Activated naive CD4-positive, alpha-beta T cell treated with anti-CD3 and anti-CD28 coated beads, Interleukin-2, amount 50 U/mL, for 24 hours (primary cell): ENCODE results near the gene NRCAM.

Experiments
- H3K27ac Mint-ChIP-seq: one replicate; pipeline ENCODE4 v1.8.0; 2021; ENCODE audit warnings: mild to moderate bottlenecking, mixed read lengths
- H3K27me3 Mint-ChIP-seq: one replicate; pipeline ENCODE4 v1.8.0; 2021; ENCODE audit warnings: mixed read lengths
- H3K36me3 Mint-ChIP-seq: one replicate; pipeline ENCODE4 v1.8.0; 2021; ENCODE audit warnings: mixed read lengths
- H3K4me1 Mint-ChIP-seq: one replicate; pipeline ENCODE4 v1.8.0; 2021; ENCODE audit warnings: mixed read lengths
- H3K4me3 Mint-ChIP-seq: one replicate; pipeline ENCODE4 v1.8.0; 2021; ENCODE audit warnings: mild to moderate bottlenecking, mixed read lengths
- H3K9me3 Mint-ChIP-seq: one replicate; pipeline ENCODE4 v1.8.0; 2021; ENCODE audit warnings: mixed read lengths

Gene NRCAM

DNA sequence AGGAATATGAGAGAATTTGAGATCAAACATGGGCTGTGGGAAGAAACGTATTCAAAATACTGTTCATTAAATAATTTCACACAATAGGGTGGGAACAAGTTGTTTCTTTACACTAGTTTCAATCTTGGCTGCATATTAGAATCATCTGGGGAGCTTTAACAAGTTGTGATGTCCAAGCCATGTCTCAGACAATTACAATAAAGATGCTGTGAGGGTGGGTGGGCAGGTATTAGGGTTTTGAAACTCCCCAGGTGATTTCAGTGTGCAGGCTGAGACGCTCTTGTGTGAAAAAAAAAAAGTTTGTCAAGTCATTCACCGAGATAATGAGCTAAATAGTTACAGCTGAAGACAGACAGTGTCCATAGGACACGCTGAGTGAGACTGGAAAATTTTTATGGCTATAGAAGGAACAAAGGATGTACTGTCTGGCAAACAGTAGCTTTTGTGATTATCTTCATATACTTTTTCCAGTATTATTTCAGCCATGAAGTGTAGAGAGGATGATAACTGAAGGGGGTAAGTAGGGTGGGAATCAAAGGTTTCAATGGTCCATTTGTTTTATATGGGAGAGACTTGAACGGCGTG, 313.5 kb downstream of the NRCAM start:
- H3K4me3 Mint-ChIP-seq, result no peak overlapping the region

DNA sequence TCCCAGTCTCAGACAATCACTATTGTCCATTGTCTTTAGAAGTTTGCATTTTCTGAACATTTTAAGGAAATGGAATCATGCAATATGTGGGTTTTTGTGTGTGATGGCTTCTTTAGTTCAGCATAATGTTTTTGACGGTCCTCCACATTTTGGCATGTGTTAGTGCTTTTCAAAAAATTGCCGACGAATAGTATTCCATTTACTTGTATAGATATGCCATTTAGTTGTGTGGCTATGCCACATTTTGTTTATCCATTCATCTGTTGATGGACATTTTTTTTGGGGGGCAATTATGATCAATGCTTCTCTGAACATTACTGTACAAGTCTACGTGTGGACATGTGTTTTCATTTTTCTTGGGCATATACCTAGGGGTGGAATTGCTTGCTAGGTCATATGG, 314.1 kb downstream of the NRCAM start:
- Mint-ChIP-seq H3K4me3 (no peak overlapping the region), H3K9me3 (no peaks in the 10 kb centered on the region), H3K36me3 (no peaks in the 10 kb centered on the region), H3K27ac (no peak overlapping the region), H3K4me1 (no peaks in the 10 kb centered on the region), H3K27me3 (no peaks in the 10 kb centered on the region)

More for the DNA sequence above, 313.5 kb downstream of the NRCAM start:
- no peaks in the 10 kb centered on the region for H3K27me3 Mint-ChIP-seq
- no peaks in the 10 kb centered on the region for H3K36me3 Mint-ChIP-seq
- no peaks in the 10 kb centered on the region for H3K9me3 Mint-ChIP-seq
- H3K27ac Mint-ChIP-seq, result no peak overlapping the region
- no peaks in the 10 kb centered on the region for H3K4me1 Mint-ChIP-seq

DNA sequence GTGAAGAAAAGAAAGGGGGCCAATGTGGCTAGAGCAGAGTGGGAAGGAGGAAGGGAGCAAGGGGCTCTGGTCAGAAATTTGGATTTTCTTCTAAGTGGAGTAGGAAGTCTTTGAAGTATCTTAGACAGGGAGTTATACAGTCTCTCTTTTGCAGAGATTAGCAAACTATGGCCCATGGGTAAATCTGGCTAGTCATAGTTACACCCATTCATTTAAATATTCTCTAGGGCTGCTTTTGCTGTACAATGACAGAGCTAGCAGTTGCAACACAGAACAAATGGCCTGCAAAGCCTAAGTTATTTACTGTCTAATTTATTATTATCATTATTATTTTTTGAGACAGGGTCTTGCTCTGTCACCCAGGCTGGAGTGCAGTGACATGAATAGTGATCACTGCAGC, 315.6 kb downstream of the NRCAM start:
- Mint-ChIP-seq H3K9me3 (no peaks in the 10 kb centered on the region), H3K36me3 (no peaks in the 10 kb centered on the region), H3K4me3 (no peak overlapping the region), H3K27me3 (no peaks in the 10 kb centered on the region), H3K4me1 (peaks cover 9% of the 10 kb centered on the region), H3K27ac (no peak overlapping the region)

DNA sequence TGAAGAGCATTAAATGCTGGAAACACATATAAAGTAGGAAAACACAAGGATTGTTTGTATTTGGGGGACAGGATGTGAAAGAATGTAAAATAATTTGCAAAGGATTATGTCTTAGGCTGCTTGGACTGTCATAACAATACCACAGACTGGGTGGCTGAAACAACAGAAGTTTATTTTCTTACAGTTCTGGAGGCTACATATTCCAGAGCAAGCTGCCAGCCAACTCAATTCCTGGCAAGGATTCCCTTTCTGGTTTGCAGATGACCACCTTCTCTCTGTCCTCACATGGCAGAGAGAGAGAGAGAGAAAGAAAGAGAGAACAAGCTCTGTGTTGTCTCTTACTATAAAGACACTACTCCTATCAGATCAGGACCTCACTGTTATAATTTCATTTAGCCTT, 317.3 kb downstream of the NRCAM start:
- Mint-ChIP-seq H3K9me3 (no peaks in the 10 kb centered on the region), H3K36me3 (no peaks in the 10 kb centered on the region), H3K4me3 (no peak overlapping the region), H3K4me1 (peaks cover 17% of the 10 kb centered on the region), H3K27ac (no peak overlapping the region), H3K27me3 (no peaks in the 10 kb centered on the region)

DNA sequence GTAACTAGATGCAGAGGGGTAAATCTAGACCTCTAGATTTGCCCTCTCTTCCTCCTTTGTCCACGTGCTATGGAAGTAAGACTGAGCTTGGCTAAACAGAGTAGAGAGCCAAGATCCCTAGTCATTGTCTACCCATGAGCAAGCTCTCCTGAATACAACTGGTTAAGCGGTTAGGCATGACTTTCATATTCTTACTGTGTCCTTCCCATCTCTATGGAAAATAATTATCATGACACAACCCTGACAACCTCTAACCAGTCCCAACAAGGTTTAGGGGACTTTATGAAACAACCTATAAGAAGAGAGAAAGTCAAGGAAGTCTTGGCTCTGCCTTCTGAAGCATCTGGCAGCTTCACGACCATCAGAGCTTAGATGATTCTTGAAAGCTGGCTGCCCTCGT, 318.2 kb downstream of the NRCAM start:
- peaks cover 17% of the 10 kb centered on the region for H3K4me1 Mint-ChIP-seq
- no peaks in the 10 kb centered on the region for H3K9me3 Mint-ChIP-seq
- H3K27ac Mint-ChIP-seq, result no peak overlapping the region
- no peaks in the 10 kb centered on the region for H3K27me3 Mint-ChIP-seq
- no peaks in the 10 kb centered on the region for H3K36me3 Mint-ChIP-seq
- no peak overlapping the region for H3K4me3 Mint-ChIP-seq

DNA sequence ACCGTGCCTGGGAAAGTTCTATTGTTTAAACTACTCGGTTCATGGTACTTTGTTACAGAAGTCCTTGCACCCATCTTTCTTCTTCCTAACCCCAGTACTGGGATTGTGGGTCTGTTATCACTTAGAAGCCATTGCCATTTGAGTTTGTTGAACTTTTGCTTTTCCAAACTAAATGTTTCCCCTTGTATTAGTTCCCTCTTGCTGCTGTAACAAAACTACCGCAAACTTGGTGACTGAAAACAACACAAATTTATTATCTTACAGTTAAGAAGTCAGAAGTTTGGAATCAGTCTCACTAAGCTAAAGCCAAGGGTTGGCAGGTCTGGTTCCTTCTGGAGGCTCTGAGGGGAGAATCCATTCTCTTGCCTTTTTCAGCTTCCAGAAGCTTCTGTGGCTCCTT, 319.2 kb downstream of the NRCAM start:
- Mint-ChIP-seq H3K4me3 (no peak overlapping the region), H3K27ac (no peak overlapping the region), H3K9me3 (no peaks in the 10 kb centered on the region), H3K27me3 (no peaks in the 10 kb centered on the region), H3K36me3 (no peaks in the 10 kb centered on the region), H3K4me1 (peaks cover 17% of the 10 kb centered on the region)

DNA sequence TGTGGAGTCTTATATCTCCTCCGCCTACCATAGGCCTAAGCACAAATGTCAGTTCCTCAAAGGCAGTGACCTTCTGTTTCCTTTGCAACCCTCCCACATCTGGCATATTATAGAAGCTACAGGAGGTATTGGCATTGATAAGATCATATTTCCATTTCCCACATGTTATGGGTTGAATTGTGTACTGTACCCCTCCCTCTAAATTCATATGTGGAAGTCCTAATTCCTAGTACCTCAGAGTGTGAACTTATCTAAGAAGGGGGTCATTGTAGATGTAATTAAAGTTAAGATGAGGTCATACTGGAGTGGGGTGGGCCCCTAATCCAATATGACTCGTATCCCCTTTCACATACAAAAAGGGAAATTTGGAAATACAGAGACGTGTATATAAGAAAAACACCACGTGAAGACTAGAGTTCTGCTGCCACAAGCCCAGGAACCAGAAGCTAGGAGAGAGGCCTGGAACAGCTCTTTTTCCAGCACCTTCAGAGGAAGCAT, 320.0 kb downstream of the NRCAM start:
- H3K9me3 Mint-ChIP-seq, result no peaks in the 10 kb centered on the region
- H3K36me3 Mint-ChIP-seq, result no peaks in the 10 kb centered on the region
- H3K27me3 Mint-ChIP-seq, result no peaks in the 10 kb centered on the region
- no peak overlapping the region for H3K27ac Mint-ChIP-seq
- no peak overlapping the region for H3K4me3 Mint-ChIP-seq
- H3K4me1 Mint-ChIP-seq, result peaks cover 17% of the 10 kb centered on the region

DNA sequence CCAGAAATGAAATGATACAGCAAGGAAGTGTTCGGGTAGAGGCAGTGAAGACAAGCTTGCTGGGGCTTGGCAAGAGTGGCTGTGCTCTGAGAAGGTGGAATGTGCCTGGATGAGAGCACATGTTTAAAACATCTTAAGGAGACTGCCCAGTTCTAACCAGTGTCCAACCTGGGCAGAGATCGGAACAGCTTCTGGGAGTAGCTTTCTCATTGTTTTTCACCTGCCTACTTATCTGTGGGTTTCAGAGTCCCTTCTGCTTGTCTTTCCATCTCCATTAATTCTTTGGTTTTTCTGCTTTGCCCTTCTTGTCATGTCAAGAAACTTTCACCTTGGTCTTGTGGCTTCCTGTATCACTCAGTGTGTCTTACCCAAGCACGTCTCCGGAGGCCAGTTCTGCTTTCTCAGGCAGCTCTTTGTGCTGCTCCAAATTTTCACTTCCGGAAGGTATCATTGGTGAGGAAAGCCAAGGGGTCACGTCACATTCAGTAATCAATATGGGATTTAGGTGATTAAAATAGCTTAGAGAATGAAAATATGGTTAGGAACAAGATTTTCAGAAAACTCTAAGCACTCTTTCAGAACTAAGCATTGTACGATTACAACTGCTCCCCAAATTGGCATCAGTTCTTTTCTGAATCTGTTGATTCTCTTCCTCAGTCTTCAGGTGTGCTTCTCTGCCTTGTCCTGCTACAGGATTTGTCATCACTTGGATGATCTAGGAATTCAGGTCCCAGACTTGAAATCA, 320.6 kb downstream of the NRCAM start:
- Mint-ChIP-seq H3K36me3 (no peaks in the 10 kb centered on the region), H3K9me3 (no peaks in the 10 kb centered on the region), H3K4me1 (peaks cover 17% of the 10 kb centered on the region), H3K4me3 (no peak overlapping the region), H3K27ac (peak overlapping the region; percentile 39), H3K27me3 (no peaks in the 10 kb centered on the region)

DNA sequence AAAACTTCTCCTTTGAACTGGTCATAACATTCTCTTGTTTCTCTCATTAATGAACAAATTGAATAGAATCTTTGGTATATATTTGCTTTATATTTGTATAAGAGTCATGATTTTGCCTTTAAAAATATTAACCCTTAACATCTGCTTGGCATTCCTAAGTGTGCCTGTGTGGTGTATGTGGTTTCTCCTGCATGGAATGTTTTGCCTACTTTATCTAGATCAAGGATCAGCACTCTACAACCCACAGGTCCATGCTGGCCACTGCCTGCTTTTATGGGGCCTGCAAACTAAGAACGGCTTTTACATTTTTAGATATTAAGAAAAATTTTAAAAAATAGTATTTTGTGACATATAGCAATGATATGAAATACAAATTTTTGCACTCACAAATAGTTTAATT, 321.8 kb downstream of the NRCAM start:
- Mint-ChIP-seq H3K36me3 (no peaks in the 10 kb centered on the region), H3K4me3 (no peak overlapping the region), H3K27me3 (no peaks in the 10 kb centered on the region), H3K4me1 (peaks cover 17% of the 10 kb centered on the region), H3K9me3 (no peaks in the 10 kb centered on the region), H3K27ac (no peak overlapping the region)

DNA sequence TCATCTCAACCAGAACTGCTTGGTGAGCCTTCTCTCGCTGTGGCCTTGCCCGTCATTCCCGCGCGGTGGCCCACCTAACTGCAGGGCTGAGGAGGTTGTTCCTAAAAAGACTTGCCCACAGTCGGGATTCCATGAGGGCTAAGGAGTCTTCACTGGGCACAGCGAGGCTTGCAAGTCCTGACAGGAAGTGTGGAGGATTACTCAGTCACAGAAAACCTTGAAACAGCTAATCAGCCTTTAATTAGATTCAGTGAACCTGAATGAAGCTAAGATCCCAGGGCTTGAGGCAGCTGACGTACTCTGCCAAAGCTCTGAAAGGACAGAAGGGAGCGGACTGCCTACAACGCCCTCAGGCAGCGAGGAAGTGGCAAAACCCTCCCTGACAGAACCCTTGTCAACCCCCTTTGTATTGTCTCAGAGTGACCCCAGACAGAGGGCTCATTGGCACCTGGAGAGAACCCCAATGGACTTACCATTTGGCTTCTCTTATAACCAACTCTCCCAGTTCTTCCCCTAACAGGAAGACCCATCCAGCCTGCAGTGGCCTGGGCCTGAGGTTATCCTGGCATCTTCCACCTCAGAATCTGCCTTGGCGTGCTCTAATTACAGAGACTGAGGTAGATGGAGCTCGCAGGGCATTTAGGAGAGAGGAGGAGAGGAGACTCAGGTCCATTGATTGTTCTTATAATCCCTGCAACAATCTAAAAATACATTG, 323.5 kb downstream of the NRCAM start:
- Mint-ChIP-seq H3K27ac (no peak overlapping the region), H3K27me3 (no peaks in the 10 kb centered on the region), H3K4me1 (peaks cover 17% of the 10 kb centered on the region), H3K36me3 (no peaks in the 10 kb centered on the region), H3K9me3 (no peaks in the 10 kb centered on the region), H3K4me3 (no peak overlapping the region)

DNA sequence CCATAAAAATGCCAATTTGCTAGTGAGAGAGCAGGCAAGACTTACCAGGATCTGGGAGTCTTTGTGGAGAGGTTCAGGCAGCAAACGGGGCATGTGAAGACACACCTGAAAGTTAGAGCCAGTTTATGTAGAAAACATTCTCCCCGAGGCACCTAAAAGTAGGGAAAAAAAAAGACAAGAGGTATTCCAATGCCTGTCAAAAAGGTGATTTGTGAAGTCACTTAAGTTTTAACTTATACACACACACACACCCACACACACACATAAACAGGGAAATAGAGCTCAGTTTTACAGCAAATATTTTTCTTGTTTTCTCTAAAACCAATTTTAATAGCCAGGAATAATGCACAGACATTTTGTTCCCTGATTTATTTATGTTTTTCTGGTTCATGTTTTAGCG, 326.0 kb downstream of the NRCAM start, which contains the start of gene LAMB4:
LAMB4 (minus strand) TSS at position 101 of the 400 bp plus-strand sequence. CDS start 7,197 bp downstream, outside the sequence.
- no peaks in the 10 kb centered on the region for H3K36me3 Mint-ChIP-seq
- no peaks in the 10 kb centered on the region for H3K9me3 Mint-ChIP-seq
- H3K4me3 Mint-ChIP-seq, result no peak within 1 kb of the TSS
- H3K4me1 Mint-ChIP-seq, result peaks cover 4% of the 10 kb centered on the region
- no peak within 1 kb of the TSS for H3K27ac Mint-ChIP-seq
- no peaks in the 10 kb centered on the region for H3K27me3 Mint-ChIP-seq

DNA sequence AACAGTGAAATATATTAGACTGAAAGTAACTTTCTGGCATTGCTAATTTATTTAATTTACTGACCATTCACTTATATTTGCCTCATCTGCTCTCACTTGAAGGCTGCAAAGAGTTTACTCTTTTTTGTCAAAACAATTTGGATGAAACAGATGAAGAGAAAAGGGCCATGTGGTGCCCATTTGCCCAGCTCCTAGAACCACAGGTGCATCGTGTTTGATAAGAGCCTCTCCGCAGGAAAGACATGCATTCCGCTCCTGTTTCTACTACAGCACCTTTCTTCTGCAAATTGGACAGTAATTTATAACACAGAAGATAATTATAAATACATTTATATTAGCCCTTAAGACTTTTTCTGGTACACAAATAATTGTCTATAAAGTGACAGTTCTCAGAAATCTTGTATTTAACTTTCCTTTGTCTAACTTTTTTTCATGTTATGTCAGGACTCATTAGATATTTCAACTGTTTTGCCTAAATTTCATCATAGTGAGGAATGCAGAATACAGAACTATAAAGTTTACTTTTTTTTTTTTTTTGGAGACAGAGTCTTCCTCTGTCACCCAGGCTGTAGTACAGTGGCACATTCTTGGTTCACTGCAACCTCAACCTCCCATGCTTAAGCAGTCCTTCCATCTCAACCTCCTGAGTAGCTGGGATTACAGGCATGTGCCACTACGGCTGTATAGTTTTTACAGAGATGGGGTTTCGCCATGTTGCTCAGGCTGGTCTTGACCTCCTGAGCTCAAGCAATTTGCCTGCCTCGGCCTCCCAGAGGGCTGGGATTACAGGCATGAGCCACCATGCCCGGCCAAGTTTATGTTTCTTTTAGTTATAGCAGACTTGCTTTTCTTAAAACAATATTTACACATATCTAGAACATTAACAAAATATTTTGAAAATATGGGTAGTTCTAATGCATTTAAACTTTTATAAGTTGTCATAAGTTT, 326.9 kb downstream of the NRCAM start:
- Mint-ChIP-seq H3K36me3 (no peaks in the 10 kb centered on the region), H3K4me3 (no peak overlapping the region), H3K9me3 (no peaks in the 10 kb centered on the region), H3K27me3 (no peaks in the 10 kb centered on the region), H3K4me1 (no peaks in the 10 kb centered on the region), H3K27ac (no peak overlapping the region)

DNA sequence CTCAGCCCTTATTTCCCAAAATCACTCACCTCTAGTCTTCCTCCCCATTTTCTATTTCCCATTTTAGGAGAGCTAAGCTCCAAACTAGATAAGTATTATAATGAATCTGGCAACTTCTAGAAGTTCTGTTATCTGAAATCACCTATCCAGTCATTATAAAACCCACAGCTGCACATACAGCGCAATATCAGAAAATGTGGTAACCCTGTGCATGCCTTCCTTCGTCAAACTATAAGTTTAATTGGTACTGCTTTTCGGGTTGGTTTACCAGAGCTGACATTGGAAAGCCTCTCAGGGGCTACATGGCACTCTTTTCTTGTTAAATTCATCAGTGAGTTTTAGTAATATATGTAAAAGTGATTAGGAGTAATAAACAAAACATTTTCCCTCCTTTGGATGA, 327.7 kb downstream of the NRCAM start:
- no peak overlapping the region for H3K4me3 Mint-ChIP-seq
- no peaks in the 10 kb centered on the region for H3K36me3 Mint-ChIP-seq
- no peaks in the 10 kb centered on the region for H3K27me3 Mint-ChIP-seq
- no peaks in the 10 kb centered on the region for H3K9me3 Mint-ChIP-seq
- no peaks in the 10 kb centered on the region for H3K4me1 Mint-ChIP-seq
- H3K27ac Mint-ChIP-seq, result no peak overlapping the region

DNA sequence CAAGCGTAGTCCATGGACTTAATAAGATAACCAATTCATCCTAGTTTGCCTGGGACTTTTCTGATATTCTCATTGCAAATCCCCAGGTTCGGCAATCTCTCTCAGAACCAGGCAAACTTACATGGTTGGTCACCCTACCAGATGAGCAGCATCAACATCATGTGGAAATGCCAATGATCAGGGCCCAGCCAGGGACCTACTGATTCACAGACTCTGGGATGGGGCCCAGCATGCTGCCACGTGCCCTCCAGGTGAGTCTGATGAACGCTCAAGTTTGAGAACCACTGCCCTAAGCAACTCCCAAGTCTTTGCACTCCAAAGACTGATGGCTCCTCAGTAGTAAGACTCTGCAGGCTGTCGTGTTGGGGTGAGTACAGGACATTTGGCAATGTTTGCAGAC, 328.8 kb downstream of the NRCAM start:
- Mint-ChIP-seq H3K9me3 (no peaks in the 10 kb centered on the region), H3K36me3 (no peaks in the 10 kb centered on the region), H3K4me1 (no peaks in the 10 kb centered on the region), H3K4me3 (no peak overlapping the region), H3K27ac (no peak overlapping the region), H3K27me3 (no peaks in the 10 kb centered on the region)

DNA sequence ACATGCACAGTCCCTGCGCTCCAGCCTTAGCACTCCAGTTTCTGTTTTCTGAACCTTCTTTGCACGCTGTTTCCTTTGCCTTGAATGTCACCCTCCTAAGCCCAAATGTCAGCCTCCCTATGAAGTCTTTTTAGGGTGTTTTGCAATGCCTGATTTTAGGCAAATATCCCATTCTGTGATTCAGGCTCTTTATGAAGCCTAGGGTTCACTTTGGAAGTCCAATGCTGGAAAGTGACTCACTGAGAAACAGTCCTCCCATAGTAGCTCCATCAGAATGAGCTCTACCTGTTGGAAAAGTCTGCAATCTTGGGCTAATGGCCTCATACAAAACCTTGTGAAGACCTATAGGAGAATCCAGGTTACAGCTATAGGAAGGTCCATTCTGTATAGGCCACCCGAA, 331.4 kb downstream of the NRCAM start:
- H3K27me3 Mint-ChIP-seq, result no peaks in the 10 kb centered on the region
- no peaks in the 10 kb centered on the region for H3K9me3 Mint-ChIP-seq
- H3K4me3 Mint-ChIP-seq, result no peak overlapping the region
- no peaks in the 10 kb centered on the region for H3K36me3 Mint-ChIP-seq
- H3K4me1 Mint-ChIP-seq, result no peaks in the 10 kb centered on the region
- H3K27ac Mint-ChIP-seq, result no peak overlapping the region
